Vagina (tissue), 2 donors: ENCODE data around the gene ZNF263. TPM values are rescaled to one million over a fixed set of nuclear protein-coding genes. Genes with fewer than 3 reads are reported as not detected.

Experiments
- DNase-seq, 2 donors: peaks; one replicate each; pipeline ENCODE4 v3.0.0-alpha.2; 2017; ENCODE audit errors: extremely low spot score in 2 of 2
- H3K27ac ChIP-seq: fragments of 200-600 bp; sonication (generic); one replicate; pipeline ENCODE4 v1.5.1; 2019
- H3K27me3 ChIP-seq: fragments of 200-600 bp; sonication (generic); one replicate; pipeline ENCODE4 v1.5.1; 2019
- H3K36me3 ChIP-seq, 2 donors: fragments of 200-600 bp; sonication (generic); one replicate each; pipeline ENCODE4 v1.5.1; 2017 to 2019
- H3K4me1 ChIP-seq: fragments of 200-600 bp; sonication (generic); one replicate; pipeline ENCODE4 v1.5.1; 2019
- H3K4me3 ChIP-seq, 2 donors: fragments of 200-600 bp; sonication (generic); 1 replicate in 1 of 2; 2 replicates in 1 of 2; pipeline ENCODE4 v1.5.1; 2016 to 2019
- H3K9me3 ChIP-seq: fragments of 200-600 bp; sonication (generic); one replicate; pipeline ENCODE4 v1.5.1; 2019
- POLR2A ChIP-seq, 2 donors: fragments of 450-650 bp; IDR thresholded peaks; one replicate each; pipeline ENCODE4 v1.6.1; 2017; ENCODE audit warnings: antibody characterized with exemption in 2 of 2, mild to moderate bottlenecking in 2 of 2, moderate library complexity in 2 of 2
- POLR2AphosphoS5 ChIP-seq, 2 donors: sonication (generic); formaldehyde crosslinking; IDR thresholded peaks; one replicate each; pipeline ENCODE4 v1.9.0; 2017; ENCODE audit warnings: antibody characterized with exemption in 2 of 2, mild to moderate bottlenecking in 2 of 2, low read depth in 1 of 2; ENCODE audit not compliant: insufficient read depth in 1 of 2
- intact Hi-C: fragments of 100-400 bp; cut with DNase I; formaldehyde crosslinking; loops from one replicate; pipeline ENCODE4 v1.15.1; 2023
- total RNA-seq: library from RNA; depleted of rRNA; stranded (reverse); fragments of >200 nt; gene quantifications from one replicate; pipeline ENCODE4 v1.2.3, GENCODE V29; 2016
- TF ChIP-seq, protein P1 (sequence below), 3 experiments: fragments of 450-650 bp in 2 of 3; fragments of 200-600 bp in 1 of 3; sonication (generic) in 1 of 3; IDR thresholded peaks; one replicate each; pipeline ENCODE4 v1.5.1; 2017 to 2019; ENCODE audit warnings: antibody characterized with exemption in 3 of 3, mild to moderate bottlenecking in 2 of 3, moderate library complexity in 2 of 3

Gene ZNF263
- total RNA-seq, 1 donor from 2014 or later: 29.7 TPM

DNA sequence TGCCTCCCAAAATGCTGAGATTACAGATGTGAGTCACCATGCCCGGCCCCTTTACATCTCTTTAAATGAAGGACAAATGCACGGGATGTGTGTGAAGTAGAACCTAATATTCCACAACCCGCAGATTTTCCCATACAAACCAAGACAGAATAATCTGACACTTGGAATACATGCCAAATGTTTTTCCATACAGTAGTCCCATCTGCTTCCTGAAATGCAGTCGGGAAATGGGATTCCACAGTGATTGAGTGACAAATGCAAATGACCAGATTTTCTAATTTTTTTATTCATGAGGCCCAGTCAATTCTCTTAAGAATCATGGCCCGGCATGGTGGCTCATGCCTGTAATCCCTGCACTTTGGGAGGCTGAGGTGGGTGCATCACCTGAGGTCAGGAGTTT, 41.5 kb upstream of the ZNF263 start:
- H3K9me3 ChIP-seq: no peaks in the 10 kb centered on the region
- no peaks in the 10 kb centered on the region for H3K36me3 ChIP-seq
- intact Hi-C loops: no loop called here
- H3K27ac ChIP-seq: no peak overlapping the region
- no peak overlapping the region for H3K4me3 ChIP-seq
- TF ChIP-seq POLR2A (IDR thresholded peaks at IDR 0.05): no peak
- no peak for TF ChIP-seq POLR2AphosphoS5 (IDR thresholded peaks at IDR 0.05; ENCODE audit: insufficient read depth in 1 of 2, low read depth in 1 of 2)
- TF ChIP-seq, protein P1, sequence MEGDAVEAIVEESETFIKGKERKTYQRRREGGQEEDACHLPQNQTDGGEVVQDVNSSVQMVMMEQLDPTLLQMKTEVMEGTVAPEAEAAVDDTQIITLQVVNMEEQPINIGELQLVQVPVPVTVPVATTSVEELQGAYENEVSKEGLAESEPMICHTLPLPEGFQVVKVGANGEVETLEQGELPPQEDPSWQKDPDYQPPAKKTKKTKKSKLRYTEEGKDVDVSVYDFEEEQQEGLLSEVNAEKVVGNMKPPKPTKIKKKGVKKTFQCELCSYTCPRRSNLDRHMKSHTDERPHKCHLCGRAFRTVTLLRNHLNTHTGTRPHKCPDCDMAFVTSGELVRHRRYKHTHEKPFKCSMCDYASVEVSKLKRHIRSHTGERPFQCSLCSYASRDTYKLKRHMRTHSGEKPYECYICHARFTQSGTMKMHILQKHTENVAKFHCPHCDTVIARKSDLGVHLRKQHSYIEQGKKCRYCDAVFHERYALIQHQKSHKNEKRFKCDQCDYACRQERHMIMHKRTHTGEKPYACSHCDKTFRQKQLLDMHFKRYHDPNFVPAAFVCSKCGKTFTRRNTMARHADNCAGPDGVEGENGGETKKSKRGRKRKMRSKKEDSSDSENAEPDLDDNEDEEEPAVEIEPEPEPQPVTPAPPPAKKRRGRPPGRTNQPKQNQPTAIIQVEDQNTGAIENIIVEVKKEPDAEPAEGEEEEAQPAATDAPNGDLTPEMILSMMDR (IDR thresholded peaks at IDR 0.05): no peak
- no peaks in the 10 kb centered on the region for H3K4me1 ChIP-seq
- DNase-seq: no peak
- H3K27me3 ChIP-seq: no peaks in the 10 kb centered on the region

DNA sequence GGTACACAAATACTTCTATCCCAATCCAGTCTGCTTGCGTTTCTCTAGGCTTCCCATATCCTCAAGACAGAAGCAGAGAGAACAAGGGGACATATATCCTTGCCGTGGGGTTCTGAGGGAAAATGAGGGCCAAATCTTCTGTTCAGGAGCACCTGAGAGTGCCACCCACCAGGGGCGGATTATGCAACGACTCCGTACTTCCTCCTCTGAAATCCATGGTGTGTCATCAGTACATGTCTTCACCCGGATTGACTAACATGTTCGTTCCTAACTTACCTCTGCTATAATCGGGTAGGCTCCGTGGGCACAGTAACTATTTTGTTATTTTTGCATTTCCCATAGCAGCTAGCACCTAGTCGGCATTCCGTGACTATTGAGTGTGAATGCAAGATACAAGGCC, 40.6 kb upstream of the ZNF263 start:
- Histone ChIP-seq H3K27me3 (no peaks in the 10 kb centered on the region), H3K9me3 (no peaks in the 10 kb centered on the region), H3K4me3 (no peak overlapping the region), H3K27ac (no peak overlapping the region), H3K4me1 (no peaks in the 10 kb centered on the region), H3K36me3 (no peaks in the 10 kb centered on the region)
- intact Hi-C loops: no loop called here
- DNase-seq: no peak
- TF ChIP-seq, protein P1 (IDR thresholded peaks at IDR 0.05): no peak
- TF ChIP-seq POLR2AphosphoS5 (IDR thresholded peaks at IDR 0.05; ENCODE audit: insufficient read depth in 1 of 2, low read depth in 1 of 2): no peak
- no peak for TF ChIP-seq POLR2A (IDR thresholded peaks at IDR 0.05)

DNA sequence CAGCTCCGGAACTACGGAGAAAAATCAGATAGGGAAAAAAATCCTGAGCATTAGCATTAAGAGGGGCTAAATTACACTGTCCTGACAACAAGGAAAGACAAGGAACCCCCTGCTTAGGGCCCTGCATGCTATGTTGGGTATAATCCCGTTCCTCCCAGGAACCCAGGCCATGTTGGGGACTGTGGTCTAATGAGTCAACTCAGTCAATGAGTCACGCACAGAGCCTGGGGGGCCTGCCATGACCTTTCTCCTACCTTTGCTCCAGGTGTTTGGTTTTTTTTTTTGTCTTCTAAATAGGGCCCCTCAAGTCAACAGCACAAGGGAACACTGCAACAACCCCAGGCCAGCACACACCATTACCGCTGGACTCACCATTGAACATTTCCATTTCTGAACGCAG, 39.4 kb upstream of the ZNF263 start:
- no peak for DNase-seq
- Histone ChIP-seq H3K36me3 (no peaks in the 10 kb centered on the region), H3K27me3 (no peaks in the 10 kb centered on the region), H3K9me3 (no peaks in the 10 kb centered on the region), H3K4me3 (no peak overlapping the region), H3K27ac (no peak overlapping the region), H3K4me1 (no peaks in the 10 kb centered on the region)
- intact Hi-C loops: no loop called here
- TF ChIP-seq POLR2AphosphoS5 (IDR thresholded peaks at IDR 0.05; ENCODE audit: insufficient read depth in 1 of 2, low read depth in 1 of 2) (no peak), POLR2A (IDR thresholded peaks at IDR 0.05) (no peak)
- TF ChIP-seq, protein P1 (IDR thresholded peaks at IDR 0.05): no peak

DNA sequence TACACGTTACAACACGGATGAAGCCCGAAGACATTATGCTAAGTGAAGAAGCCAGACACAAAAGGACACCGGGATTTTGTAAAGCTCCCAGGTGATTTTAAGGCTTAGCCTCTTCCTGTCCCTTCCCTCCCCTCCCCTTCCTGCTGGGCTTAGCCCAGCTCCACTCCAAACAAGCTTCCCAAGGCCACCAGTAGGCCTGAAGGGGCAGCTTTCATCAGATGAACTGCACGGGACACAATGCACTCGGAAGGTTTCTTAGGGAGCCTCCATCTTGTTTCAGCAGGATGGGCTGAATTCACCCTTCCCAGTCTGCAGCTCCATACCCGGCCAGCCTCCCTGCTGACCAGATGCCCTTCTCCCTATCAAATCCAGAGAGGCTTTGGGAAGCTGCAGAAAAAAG, 37.3 kb upstream of the ZNF263 start:
- Histone ChIP-seq H3K4me3 (no peak overlapping the region), H3K36me3 (no peaks in the 10 kb centered on the region), H3K27ac (no peak overlapping the region), H3K27me3 (no peaks in the 10 kb centered on the region), H3K4me1 (no peaks in the 10 kb centered on the region), H3K9me3 (no peaks in the 10 kb centered on the region)
- TF ChIP-seq POLR2AphosphoS5 (IDR thresholded peaks at IDR 0.05; ENCODE audit: insufficient read depth in 1 of 2, low read depth in 1 of 2) (no peak), POLR2A (IDR thresholded peaks at IDR 0.05) (no peak)
- TF ChIP-seq, protein P1 (IDR thresholded peaks at IDR 0.05): no peak
- DNase-seq: no peak
- intact Hi-C loops: no loop called here

DNA sequence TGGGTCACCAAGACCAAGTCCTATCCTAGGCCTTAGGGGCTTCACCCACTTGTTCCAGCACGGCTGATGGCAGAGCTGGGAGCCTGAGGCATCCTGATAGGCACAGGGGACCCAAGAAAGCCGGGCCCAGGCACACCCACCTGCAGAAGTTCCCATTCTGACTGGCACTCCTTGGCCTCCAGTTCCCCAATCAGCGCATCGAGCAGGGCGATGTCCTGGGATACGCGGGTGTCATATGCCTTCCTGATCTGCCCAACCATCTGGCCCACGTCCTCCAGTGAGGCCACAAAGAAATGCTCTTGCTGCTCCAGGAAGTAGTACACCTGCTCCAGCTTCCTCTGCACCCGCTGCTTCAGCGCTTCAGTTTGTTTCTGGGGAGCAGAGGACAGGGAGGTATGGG, 36.4 kb upstream of the ZNF263 start:
- Histone ChIP-seq H3K4me3 (no peak overlapping the region), H3K36me3 (no peaks in the 10 kb centered on the region), H3K4me1 (no peaks in the 10 kb centered on the region), H3K27ac (no peak overlapping the region), H3K27me3 (no peaks in the 10 kb centered on the region), H3K9me3 (no peaks in the 10 kb centered on the region)
- intact Hi-C loops: no loop called here
- TF ChIP-seq POLR2AphosphoS5 (IDR thresholded peaks at IDR 0.05; ENCODE audit: insufficient read depth in 1 of 2, low read depth in 1 of 2): no peak
- no peak for TF ChIP-seq POLR2A (IDR thresholded peaks at IDR 0.05)
- TF ChIP-seq, protein P1 (IDR thresholded peaks at IDR 0.05): no peak
- DNase-seq: no peak
